KMS-11 (cell line): ENCODE results near the gene CDH4.

Experiments
- H2AFZ ChIP-seq: fragments of 200-600 bp; sonication (generic); 2 replicates; pipeline ENCODE4 v1.6.1; 2016; ENCODE audit warnings: antibody characterized with exemption, mixed run types, low read depth
- H3K27ac ChIP-seq: fragments of 200-600 bp; sonication (generic); 2 replicates; pipeline ENCODE4 v1.6.1; 2016; ENCODE audit warnings: mild to moderate bottlenecking, mixed run types
- H3K27me3 ChIP-seq: fragments of 200-600 bp; sonication (generic); 2 replicates; pipeline ENCODE4 v1.6.1; 2017; ENCODE audit warnings: mild to moderate bottlenecking, low read depth, mixed run types, moderate library complexity; ENCODE audit not compliant: insufficient read depth
- H3K36me3 ChIP-seq: fragments of 200-600 bp; sonication (generic); 2 replicates; pipeline ENCODE4 v1.6.1; 2017; ENCODE audit warnings: mild to moderate bottlenecking, mixed run types; ENCODE audit not compliant: insufficient read depth
- H3K4me1 ChIP-seq: fragments of 200-600 bp; sonication (generic); 2 replicates; pipeline ENCODE4 v1.6.1; 2016; ENCODE audit warnings: mild to moderate bottlenecking, low read depth, mixed run types; ENCODE audit not compliant: poor library complexity, severe bottlenecking
- H3K4me2 ChIP-seq: fragments of 200-600 bp; sonication (generic); 2 replicates; pipeline ENCODE4 v1.7.0; 2016; ENCODE audit warnings: mild to moderate bottlenecking, mixed run types
- H3K4me3 ChIP-seq: fragments of 200-600 bp; sonication (generic); IDR thresholded peaks from 2 replicates; pipeline ENCODE4 v1.6.1; 2017; ENCODE audit warnings: low read depth, low read length, mixed read lengths; ENCODE audit not compliant: insufficient read depth
- H3K79me2 ChIP-seq: fragments of 200-600 bp; sonication (generic); 2 replicates; pipeline ENCODE4 v1.6.1; 2016; ENCODE audit warnings: low read depth, mixed run types; ENCODE audit not compliant: insufficient read depth
- H3K9ac ChIP-seq: fragments of 200-600 bp; sonication (generic); 2 replicates; pipeline ENCODE4 v1.6.1; 2016; ENCODE audit warnings: mild to moderate bottlenecking, mixed run types
- H4K20me1 ChIP-seq: fragments of 200-600 bp; sonication (generic); 2 replicates; pipeline ENCODE4 v1.6.1; 2016; ENCODE audit warnings: mild to moderate bottlenecking, mixed run types; ENCODE audit not compliant: insufficient read depth
- TF ChIP-seq, protein P1 (sequence below): fragments of 200-600 bp; sonication (generic); conservative IDR thresholded peaks from 2 replicates; pipeline ENCODE4 v1.6.1; 2017; ENCODE audit warnings: low read depth, mild to moderate bottlenecking, antibody characterized with exemption, low read length, moderate library complexity, mixed read lengths

Gene CDH4

DNA sequence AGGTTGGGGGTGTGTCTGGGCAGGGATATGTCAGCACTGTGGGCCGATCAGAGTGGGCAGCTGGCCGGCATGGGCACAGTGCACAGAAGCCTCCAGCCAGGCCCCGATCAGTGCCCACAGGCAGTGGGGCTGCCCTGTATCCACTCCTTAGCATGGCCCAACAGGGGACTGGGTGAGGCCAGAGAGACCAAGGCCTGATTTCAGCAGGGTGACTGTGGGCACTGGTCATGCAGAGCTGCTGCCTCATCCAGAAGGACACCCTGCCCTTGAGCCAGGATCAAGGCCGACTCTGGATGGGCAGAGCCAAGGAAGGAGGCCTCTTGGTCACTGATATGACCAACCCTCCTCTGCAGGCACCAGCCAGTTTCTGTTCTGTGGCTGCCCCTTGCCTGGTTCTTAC is 159.7 kb downstream of the CDH4 start:
- Histone ChIP-seq H3K27me3 (no peaks in the 10 kb centered on the region; the same call in 1 of the 2 replicates), H3K4me3 (no peak overlapping the region), H3K27ac (no peak overlapping the region), H3K79me2 (no peaks in the 10 kb centered on the region), H4K20me1 (no peaks in the 10 kb centered on the region), H3K4me1 (no peaks in the 10 kb centered on the region), H3K36me3 (no peaks in the 10 kb centered on the region), H3K4me2 (no peak overlapping the region), H3K9ac (no peak overlapping the region), H2AFZ (no peak overlapping the region)
- TF ChIP-seq, protein P1, sequence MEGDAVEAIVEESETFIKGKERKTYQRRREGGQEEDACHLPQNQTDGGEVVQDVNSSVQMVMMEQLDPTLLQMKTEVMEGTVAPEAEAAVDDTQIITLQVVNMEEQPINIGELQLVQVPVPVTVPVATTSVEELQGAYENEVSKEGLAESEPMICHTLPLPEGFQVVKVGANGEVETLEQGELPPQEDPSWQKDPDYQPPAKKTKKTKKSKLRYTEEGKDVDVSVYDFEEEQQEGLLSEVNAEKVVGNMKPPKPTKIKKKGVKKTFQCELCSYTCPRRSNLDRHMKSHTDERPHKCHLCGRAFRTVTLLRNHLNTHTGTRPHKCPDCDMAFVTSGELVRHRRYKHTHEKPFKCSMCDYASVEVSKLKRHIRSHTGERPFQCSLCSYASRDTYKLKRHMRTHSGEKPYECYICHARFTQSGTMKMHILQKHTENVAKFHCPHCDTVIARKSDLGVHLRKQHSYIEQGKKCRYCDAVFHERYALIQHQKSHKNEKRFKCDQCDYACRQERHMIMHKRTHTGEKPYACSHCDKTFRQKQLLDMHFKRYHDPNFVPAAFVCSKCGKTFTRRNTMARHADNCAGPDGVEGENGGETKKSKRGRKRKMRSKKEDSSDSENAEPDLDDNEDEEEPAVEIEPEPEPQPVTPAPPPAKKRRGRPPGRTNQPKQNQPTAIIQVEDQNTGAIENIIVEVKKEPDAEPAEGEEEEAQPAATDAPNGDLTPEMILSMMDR: no peak

DNA sequence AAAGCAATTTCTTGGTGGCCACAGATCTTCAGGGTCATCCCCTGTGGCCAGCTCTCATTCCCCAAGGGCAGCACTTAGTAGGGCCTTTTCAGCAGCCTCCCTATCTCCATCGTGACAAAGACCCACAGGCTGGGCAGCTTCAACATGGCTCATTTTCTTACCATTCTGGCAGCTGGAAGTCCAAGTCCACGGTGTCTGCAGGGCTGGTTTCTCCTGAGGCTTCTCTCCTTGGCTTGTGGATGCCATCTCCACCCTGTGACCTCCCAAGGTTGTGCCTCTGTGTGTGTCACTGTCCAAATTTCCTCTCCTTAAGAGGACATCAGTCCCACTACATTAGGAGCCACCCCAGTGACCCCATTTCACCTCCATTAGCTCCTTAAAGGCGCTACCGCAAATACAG is 161.7 kb downstream of the CDH4 start:
- Histone ChIP-seq H3K27ac (no peak overlapping the region), H3K4me1 (no peaks in the 10 kb centered on the region), H3K4me2 (no peak overlapping the region), H3K27me3 (peaks cover 4% of the 10 kb centered on the region; the same call in 1 of the 2 replicates), H3K4me3 (no peak overlapping the region), H3K9ac (no peak overlapping the region), H4K20me1 (no peaks in the 10 kb centered on the region), H3K79me2 (no peaks in the 10 kb centered on the region), H2AFZ (no peak overlapping the region), H3K36me3 (no peaks in the 10 kb centered on the region)
- TF ChIP-seq, protein P1: no peak

DNA sequence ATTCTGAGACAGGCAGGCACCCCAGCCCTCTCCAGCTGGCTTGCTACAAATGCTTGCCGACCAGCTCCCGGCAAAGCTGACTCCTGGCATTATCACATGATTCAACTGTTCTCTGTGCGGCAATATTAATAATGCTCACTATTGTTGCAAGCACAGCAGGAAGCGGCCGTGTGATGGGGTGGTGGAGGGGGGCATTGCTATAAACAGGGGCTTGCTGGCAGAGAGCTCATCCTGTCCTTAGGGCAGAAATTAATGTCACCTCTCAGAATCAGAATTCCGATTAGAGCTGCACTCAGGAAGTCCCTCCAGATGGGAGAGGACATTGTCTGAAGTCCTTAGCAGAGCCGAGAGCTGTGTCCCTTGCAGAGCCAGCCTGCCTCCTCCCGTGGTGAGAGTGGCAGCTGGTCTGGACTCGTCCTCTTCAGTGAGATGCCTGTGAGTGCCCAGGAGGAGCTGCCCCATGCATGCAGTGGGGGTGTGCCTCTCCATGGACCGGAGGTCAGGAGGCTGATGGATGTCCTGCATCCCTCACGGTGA is 162.5 kb downstream of the CDH4 start:
- Histone ChIP-seq H3K4me1 (no peaks in the 10 kb centered on the region), H3K79me2 (no peaks in the 10 kb centered on the region), H3K36me3 (no peaks in the 10 kb centered on the region), H3K27me3 (peaks cover 4% of the 10 kb centered on the region; the same call in 1 of the 2 replicates), H4K20me1 (no peaks in the 10 kb centered on the region), H3K27ac (no peak overlapping the region), H3K9ac (no peak overlapping the region), H2AFZ (no peak overlapping the region), H3K4me2 (no peak overlapping the region), H3K4me3 (no peak overlapping the region)
- TF ChIP-seq, protein P1: no peak

DNA sequence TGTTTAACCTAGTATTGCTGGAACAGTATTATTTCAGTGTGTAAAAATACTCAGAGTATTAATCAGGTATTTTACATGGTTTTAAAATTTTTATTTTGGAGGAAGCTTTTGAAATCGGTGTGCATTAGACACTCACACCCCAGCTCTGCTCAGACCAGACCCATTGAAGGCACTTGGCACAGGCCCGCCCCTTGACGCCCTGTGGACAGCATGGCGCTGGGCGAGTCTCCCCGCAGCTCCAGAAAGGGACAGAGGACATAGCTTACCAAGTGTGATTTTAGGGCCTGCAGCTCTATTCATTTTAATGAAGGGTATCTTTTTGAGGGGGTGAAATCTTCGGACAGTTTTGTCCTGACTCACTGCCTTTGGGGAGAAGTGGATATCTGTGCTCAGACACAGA is 164.5 kb downstream of the CDH4 start:
- no peak overlapping the region for H3K27ac ChIP-seq
- H2AFZ ChIP-seq: no peak overlapping the region
- H3K4me2 ChIP-seq: no peak overlapping the region
- H3K36me3 ChIP-seq: no peaks in the 10 kb centered on the region
- H3K27me3 ChIP-seq: peaks cover 4% of the 10 kb centered on the region; the same call in 1 of the 2 replicates
- H3K4me1 ChIP-seq: no peaks in the 10 kb centered on the region
- H4K20me1 ChIP-seq: no peaks in the 10 kb centered on the region
- no peak overlapping the region for H3K9ac ChIP-seq
- no peaks in the 10 kb centered on the region for H3K79me2 ChIP-seq
- H3K4me3 ChIP-seq: no peak overlapping the region
- TF ChIP-seq, protein P1: no peak
